NT2/D1 (cell line): ENCODE results near the gene SCYL3.

Experiments
- SUZ12 ChIP-seq: IDR thresholded peaks from 2 replicates; pipeline ENCODE4 v1.6.1; 2011; ENCODE audit not compliant: insufficient read length, insufficient read depth; ENCODE audit errors: extremely low read depth
- YY1 ChIP-seq: IDR thresholded peaks from 2 replicates; pipeline ENCODE4 v1.6.1; 2011; ENCODE audit not compliant: insufficient read length, insufficient read depth
- ZNF274 ChIP-seq: IDR thresholded peaks from 2 replicates; pipeline ENCODE4 v1.6.1; 2011; ENCODE audit warnings: mild to moderate bottlenecking, low read depth, low read length

DNA sequence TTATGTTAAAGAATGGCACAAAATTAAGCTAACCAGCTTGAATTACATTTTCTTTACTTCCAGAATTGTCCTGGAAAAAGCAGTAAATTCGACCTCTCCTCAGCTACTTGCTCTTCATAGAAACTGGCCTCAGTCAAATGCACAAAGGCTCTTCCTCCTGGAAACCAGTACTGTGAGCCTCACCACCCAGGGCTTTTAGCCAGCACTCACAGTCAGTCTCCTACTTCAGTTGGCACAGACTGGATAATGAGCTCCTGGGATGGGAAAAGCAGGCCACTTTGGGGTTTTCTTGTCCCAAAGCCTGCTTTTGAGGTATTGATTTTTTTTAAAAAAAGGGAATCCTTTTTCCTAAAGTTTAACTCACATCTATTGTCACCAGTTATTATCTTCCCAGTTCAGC, 40.4 kb downstream of the SCYL3 start:
- TF ChIP-seq YY1 (no peak), ZNF274 (no peak), SUZ12 (no peak)
